Measurements from ENCODE around the gene CHN2.

GRCh38 chr7:29237489-29237888 lies 42.9 kb downstream of the CHN2 start:
- TF ChIP-seq CTCF (IDR thresholded peaks at IDR 0.05) (no peak), FOXM1 (IDR thresholded peaks at IDR 0.05; ENCODE audit: low read depth) (no peak), EZH2phosphoT487 (IDR thresholded peaks at IDR 0.05; ENCODE audit: borderline replicate concordance, low read depth) (no peak)
